HCT116 (cell line): ENCODE measurements around the gene IRGC.

Source experiments
- CTCF ChIP-seq, 3 experiments: fragments of 200-600 bp in 1 of 3; sonication (generic) in 1 of 3; IDR thresholded peaks in 2 of 3; conservative IDR thresholded peaks in 1 of 3; 2 replicates each; pipeline ENCODE4 v1.5.1; 2012 to 2017; ENCODE audit warnings: low read depth in 2 of 3, low read length in 2 of 3, antibody characterized with exemption in 1 of 3, borderline replicate concordance in 1 of 3, control low read depth in 1 of 3, mild to moderate bottlenecking in 1 of 3, mixed read lengths in 1 of 3, mixed run types in 1 of 3, moderate library complexity in 1 of 3; ENCODE audit not compliant: insufficient read depth in 1 of 3
- EZH2 ChIP-seq: fragments of 200-600 bp; sonication (generic); IDR thresholded peaks from 2 replicates; pipeline ENCODE4 v1.6.1; 2017; ENCODE audit warnings: antibody characterized with exemption, mixed run types
- EZH2phosphoT487 ChIP-seq: fragments of 200-600 bp; IDR thresholded peaks from 2 replicates; pipeline ENCODE4 v1.6.1; 2018; ENCODE audit warnings: antibody characterized with exemption, borderline replicate concordance
- POLR2A ChIP-seq: IDR thresholded peaks from 2 replicates; pipeline ENCODE4 v1.7.0; 2011; ENCODE audit warnings: borderline replicate concordance; ENCODE audit not compliant: insufficient read depth, insufficient read length; ENCODE audit errors: extremely low read depth
- SP1 ChIP-seq: IDR thresholded peaks from 2 replicates; pipeline ENCODE4 v1.6.1; 2012; ENCODE audit warnings: low read depth
- SRF ChIP-seq: IDR thresholded peaks from 2 replicates; pipeline ENCODE4 v1.6.1; 2012; ENCODE audit warnings: low read depth
- YY1 ChIP-seq: IDR thresholded peaks from 2 replicates; pipeline ENCODE4 v1.6.1; 2011; ENCODE audit warnings: low read length, low read depth, moderate library complexity, mild to moderate bottlenecking; ENCODE audit not compliant: insufficient replicate concordance; ENCODE audit errors: extremely low read depth
- ZBTB33 ChIP-seq: IDR thresholded peaks from 2 replicates; pipeline ENCODE4 v1.6.1; 2011; ENCODE audit warnings: mild to moderate bottlenecking, low read length, moderate library complexity; ENCODE audit not compliant: insufficient replicate concordance; ENCODE audit errors: extremely low read depth
- ZFX ChIP-seq: fragments of 450-650 bp; IDR thresholded peaks from 2 replicates; pipeline ENCODE4 v1.6.1; 2017

GRCh38 chr19:43751466-43752220, 35.8 kb downstream of the IRGC start:
- TF ChIP-seq CTCF (IDR thresholded peaks at IDR 0.05 in 2 of 3, conservative IDR thresholded peaks at IDR 0.05 in 1 of 3; ENCODE audit: borderline replicate concordance in 1 of 3, insufficient read depth in 1 of 3, low read depth in 2 of 3, low read length in 2 of 3) (no peak), ZBTB33 (no peak), SP1 (no peak), ZFX (no peak), EZH2 (no peak), YY1 (no peak), EZH2phosphoT487 (no peak), SRF (no peak), POLR2A (no peak)
